Measurements from ENCODE around the gene SMIM44.

- TF ChIP-seq CTCF (conservative IDR thresholded peaks at IDR 0.05) (no peak), ZFX (IDR thresholded peaks at IDR 0.05) (no peak)
Measured at GRCh38 chr19:3451451-3451866, 31.8 kb downstream of the SMIM44 start.

Data from C4-2B (cell line).